ENCODE results near the gene BZW1.

DNA sequence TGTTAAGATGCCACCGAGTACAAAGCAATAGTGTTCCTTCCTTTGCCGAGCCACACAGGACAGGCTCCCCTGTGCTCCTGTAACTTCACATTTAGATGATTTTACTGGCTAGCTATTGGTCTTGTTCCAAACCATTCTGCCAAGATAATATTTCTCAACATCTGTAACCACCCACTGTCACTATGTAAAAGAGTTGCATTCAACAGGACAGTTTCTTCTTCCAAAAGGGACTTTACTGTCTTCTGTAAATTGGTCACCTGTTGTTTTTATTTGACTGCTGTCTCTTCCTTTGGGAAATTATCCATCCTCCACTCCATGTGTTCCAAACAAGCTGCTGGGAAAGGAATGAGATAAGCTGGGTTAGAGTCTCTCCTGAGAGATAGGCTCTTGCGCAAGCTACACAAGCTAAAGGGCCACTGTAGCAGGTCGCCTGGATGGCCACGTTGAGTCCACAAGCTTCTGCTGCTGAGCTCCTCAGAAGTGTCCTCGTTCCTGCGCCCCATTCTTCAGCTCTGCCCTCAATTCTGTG lies 14.4 kb upstream of the BZW1 start:
- TF ChIP-seq CTCF (IDR thresholded peaks at IDR 0.05): no peak
- no peak for TF ChIP-seq POLR2A (IDR thresholded peaks at IDR 0.05)
- no peak for TF ChIP-seq EP300 (IDR thresholded peaks at IDR 0.05)
- no peak for TF ChIP-seq POLR2AphosphoS5 (IDR thresholded peaks at IDR 0.05)
